MM.1S (cell line): ENCODE results near the gene OR2M3.

Experiments used
- EZH2 ChIP-seq: fragments of 300-600 bp; sonication (generic); optimal IDR thresholded peaks from 2 replicates; pipeline ENCODE3; 2017; ENCODE audit warnings: low read depth, mild to moderate bottlenecking, antibody characterized with exemption, low read length, mixed read lengths
- TF ChIP-seq, protein P1 (sequence below): fragments of 300-600 bp; sonication (generic); IDR thresholded peaks from 2 replicates; pipeline ENCODE4 v1.5.1; 2016; ENCODE audit warnings: antibody characterized with exemption, low read length, mixed read lengths

DNA sequence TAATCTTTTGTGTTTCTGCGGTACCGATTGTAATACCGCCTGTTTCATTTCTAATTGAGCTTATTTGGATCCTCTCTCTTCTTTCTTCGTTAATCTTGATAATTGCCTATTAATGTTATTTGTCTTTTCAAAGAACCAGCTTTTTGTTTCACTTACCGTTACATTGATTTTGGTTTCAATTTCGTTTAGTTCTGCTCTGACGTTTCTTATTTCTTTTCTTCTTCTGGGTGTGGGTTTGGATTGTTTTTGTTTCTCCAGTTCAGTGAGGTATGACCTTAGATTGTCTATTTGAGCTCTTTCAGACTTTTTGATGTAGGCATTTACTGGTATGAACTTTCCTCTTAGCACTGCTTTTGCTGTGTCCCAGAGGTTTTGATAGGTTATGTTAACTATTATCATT lies 13.1 kb upstream of the OR2M3 start:
- TF ChIP-seq, protein P1, sequence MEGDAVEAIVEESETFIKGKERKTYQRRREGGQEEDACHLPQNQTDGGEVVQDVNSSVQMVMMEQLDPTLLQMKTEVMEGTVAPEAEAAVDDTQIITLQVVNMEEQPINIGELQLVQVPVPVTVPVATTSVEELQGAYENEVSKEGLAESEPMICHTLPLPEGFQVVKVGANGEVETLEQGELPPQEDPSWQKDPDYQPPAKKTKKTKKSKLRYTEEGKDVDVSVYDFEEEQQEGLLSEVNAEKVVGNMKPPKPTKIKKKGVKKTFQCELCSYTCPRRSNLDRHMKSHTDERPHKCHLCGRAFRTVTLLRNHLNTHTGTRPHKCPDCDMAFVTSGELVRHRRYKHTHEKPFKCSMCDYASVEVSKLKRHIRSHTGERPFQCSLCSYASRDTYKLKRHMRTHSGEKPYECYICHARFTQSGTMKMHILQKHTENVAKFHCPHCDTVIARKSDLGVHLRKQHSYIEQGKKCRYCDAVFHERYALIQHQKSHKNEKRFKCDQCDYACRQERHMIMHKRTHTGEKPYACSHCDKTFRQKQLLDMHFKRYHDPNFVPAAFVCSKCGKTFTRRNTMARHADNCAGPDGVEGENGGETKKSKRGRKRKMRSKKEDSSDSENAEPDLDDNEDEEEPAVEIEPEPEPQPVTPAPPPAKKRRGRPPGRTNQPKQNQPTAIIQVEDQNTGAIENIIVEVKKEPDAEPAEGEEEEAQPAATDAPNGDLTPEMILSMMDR: no peak
- TF ChIP-seq EZH2: no peak
